ENCODE measurements around the gene MOBP.

- TF ChIP-seq POLR2A (IDR thresholded peaks at IDR 0.05) = no peak
- no peak for TF ChIP-seq CTCF (IDR thresholded peaks at IDR 0.05)
- no peak for TF ChIP-seq EP300 (IDR thresholded peaks at IDR 0.05)
Measured at GRCh38 chr3:39456159-39456558, 11.3 kb upstream of the MOBP start.
